Ramos (cell line): ENCODE data around the gene ERGIC1.

ENCODE experiments used
- in situ Hi-C: fragments of 300-500 bp; cut with MboI; formaldehyde crosslinking; loops from one replicate; pipeline ENCODE4 v1.14.3; 2022; ENCODE audit warnings: low sequenced_read_pairs; ENCODE audit not compliant: unreplicated experiment

ERGIC1 gene

GRCh38 chr5:172911628-172911880 lies 77.5 kb downstream of the ERGIC1 start:
- in situ Hi-C loops: no loop called here

DNA sequence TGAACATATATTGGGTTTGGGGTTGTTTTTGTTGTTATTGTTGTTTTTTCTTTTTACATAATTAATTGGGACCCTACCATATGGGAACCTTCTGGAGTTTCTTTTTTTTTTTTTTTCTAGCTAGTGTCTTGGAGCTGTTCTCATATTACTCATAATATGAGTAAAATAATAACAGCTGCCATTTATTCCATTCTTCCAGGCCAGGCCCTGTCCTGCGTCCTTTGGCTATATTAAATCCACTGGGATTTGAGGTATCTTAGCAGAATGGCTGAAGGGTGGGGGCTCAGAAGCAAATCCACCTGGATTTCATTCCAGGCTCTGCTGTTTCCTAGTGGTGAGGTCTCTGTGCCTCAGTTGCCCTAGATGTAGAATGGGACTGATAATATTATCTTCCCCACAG lies 77.9 kb downstream of the ERGIC1 start:
- in situ Hi-C loops: no loop called here

GRCh38 chr5:172913117-172913850 lies 79.2 kb downstream of the ERGIC1 start:
- in situ Hi-C loops: no loop called here

GRCh38 chr5:172915514-172915913 lies 81.5 kb downstream of the ERGIC1 start:
- in situ Hi-C loops: no loop called here

GRCh38 chr5:172918421-172919371 lies 84.6 kb downstream of the ERGIC1 start:
- in situ Hi-C loops: no loop called here

DNA sequence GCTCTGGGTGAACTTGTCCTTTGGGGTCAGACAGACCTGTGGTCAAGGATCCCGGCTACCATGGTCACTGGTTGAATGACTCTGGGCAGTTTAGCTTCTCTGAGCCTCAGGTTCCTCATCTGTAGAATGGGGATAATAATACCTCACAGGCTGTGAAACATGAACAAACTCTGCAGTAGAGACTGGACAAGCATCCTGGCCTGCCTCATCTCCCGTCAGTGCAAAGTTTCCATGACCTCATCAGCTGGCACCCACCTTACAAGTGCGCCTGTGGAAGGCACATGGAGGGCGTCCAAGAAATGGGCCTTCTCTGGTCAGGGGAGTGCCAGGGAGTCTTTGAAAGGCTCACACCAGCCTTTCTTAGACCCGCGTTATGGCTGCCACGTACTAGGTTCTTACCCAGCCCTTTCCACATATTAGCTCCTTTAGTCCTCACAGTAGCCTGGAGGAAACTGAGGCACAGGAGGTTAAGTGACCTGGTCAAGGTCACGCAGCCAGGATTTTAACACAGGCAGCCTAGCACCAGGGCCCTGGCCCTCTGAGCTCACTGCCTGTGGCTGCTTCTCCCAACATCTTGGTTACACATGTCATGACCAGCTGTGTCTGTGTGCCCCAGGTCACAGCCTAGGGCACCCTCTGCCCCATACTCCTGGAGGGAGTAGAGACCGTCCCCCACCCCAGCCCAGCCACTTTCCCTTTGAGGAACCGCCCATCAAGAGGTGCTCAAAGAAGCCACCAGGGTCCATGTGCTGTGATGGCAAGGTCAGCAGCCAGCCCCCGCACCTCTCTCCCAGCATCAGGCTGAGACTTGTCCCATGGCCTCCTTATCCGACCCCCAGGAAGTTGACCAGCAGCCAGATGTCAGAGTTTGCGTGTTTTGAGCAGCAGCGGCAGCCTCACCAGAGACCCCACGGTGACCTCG lies 85.7 kb downstream of the ERGIC1 start:
- in situ Hi-C loops: no loop called here

GRCh38 chr5:172920447-172920849 lies 86.4 kb downstream of the ERGIC1 start:
- in situ Hi-C loops: no loop called here

GRCh38 chr5:172920995-172921394 lies 86.9 kb downstream of the ERGIC1 start:
- in situ Hi-C loops: no loop called here

GRCh38 chr5:172921906-172922305 lies 87.9 kb downstream of the ERGIC1 start:
- in situ Hi-C loops: no loop called here

DNA sequence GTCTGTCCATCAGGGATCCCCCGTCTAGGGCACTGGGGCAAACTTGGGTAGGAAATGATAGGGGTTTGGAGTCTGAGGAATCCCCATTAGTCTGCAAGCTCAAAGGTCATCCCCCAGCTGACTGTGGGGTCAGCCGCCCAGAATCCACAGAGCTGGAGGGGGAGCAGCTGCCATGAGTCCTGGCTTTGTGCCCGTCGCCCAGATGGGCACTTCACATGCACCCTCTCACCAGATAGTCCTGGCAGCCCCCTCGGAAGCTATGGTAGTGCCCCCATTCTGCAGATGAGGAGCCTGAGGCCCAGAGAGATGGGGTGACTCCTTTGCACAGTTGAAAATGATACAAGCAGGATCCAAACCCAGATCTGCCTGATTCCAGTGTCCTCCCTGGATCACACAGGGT lies 89.5 kb downstream of the ERGIC1 start:
- in situ Hi-C loops: no loop called here

DNA sequence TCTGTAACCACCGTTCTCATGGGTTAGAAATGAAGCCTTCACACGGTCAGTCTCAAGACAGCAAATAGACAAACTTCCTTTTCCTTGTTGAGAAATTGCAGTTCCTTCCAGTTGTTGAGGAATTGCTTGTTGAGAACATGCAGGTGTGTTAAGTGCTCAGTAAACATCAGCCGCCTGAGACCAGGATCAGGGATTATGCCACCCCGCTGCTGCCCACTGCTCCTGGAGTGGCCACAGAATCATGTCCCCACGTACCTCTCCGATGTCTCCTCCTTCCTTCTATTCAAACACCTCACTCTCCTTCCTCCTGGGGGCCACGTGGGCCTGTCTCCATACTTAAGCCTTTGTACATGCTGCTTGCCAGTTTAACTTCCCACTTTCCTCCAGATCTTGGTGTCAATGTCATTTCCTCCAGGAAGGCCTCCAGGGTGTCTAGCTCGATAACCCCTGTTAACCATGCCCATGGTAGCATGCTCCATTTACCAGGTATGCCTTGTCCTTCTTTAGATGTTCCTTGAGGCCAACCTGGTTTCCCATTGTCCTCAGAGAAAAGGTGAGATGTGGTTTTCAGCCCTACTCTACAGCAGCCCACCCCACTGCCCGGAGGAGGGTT lies 91.4 kb downstream of the ERGIC1 start:
- in situ Hi-C loops: loop anchor here (25.0 kb wide), 1 partner anchor 438 kb away; no protein-coding TSS in a partner anchor

- in situ Hi-C loops: loop anchor here (25.0 kb wide), 1 partner anchor 439 kb away; no protein-coding TSS in a partner anchor
Observed at GRCh38 chr5:172926008-172926523, 92.0 kb downstream of the ERGIC1 start.

DNA sequence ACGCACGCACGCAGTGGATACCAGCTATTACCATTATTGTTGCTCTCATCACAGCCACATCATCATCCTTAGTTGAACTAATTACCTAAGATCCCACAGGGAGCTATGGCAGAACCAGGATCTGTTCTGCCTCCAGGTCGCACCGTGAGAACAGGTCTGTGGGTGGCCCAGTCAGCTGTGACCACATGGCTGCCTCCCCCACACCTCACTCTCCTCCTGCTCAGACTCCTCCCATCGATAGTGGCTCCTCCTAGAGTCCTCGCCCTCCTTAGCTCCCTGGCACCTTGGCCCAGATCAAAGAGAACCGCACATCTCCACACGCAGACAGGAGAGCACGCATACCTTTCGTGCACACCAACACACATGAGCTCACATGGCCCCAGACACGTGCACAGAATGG lies 92.7 kb downstream of the ERGIC1 start:
- in situ Hi-C loops: loop anchor here (25.0 kb wide), 1 partner anchor 439 kb away; no protein-coding TSS in a partner anchor

GRCh38 chr5:172929371-172929838 lies 95.4 kb downstream of the ERGIC1 start:
- in situ Hi-C loops: loop anchor here (25.0 kb wide), 1 partner anchor 442 kb away; no protein-coding TSS in a partner anchor

GRCh38 chr5:172931001-172931536 lies 97.0 kb downstream of the ERGIC1 start:
- in situ Hi-C loops: loop anchor here (5.0 to 25.0 kb wide), 2 partner anchors 214 to 444 kb away; no protein-coding TSS in a partner anchor

- in situ Hi-C loops: loop anchor here (5.0 to 25.0 kb wide), 2 partner anchors 215 to 445 kb away; no protein-coding TSS in a partner anchor
Observed at GRCh38 chr5:172932313-172933017, 98.4 kb downstream of the ERGIC1 start.

DNA sequence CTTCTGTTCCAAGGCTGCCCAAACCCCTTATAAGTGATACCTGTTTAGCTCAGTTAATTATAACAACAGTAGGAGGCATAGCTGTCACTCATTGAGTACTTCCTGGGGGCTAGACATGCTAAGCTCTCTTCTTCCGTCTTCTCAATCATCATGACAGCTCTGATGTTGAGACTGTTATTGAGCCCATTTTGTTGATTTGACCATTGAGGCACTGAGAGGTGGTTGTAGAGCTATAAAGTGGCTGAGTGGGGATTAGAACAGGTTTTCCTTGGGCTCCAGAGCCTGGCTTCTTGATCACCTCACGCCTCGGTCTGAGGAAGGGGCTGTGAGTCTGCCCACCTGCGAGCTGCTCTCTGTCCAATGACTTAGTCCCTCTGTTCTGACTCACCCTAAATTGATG lies 99.2 kb downstream of the ERGIC1 start:
- in situ Hi-C loops: loop anchor here (5.0 to 25.0 kb wide), 2 partner anchors 216 to 446 kb away; no protein-coding TSS in a partner anchor

GRCh38 chr5:172935096-172935495 lies 101.0 kb downstream of the ERGIC1 start:
- in situ Hi-C loops: loop anchor here (25.0 kb wide), 1 partner anchor 448 kb away; no protein-coding TSS in a partner anchor
